Panc1 (cell line): ENCODE measurements around the gene SIRT1. TPM values are rescaled to one million over a fixed set of nuclear protein-coding genes. Genes with fewer than 3 reads are reported as not detected.
A peak's percentile ranks its signal among the peaks of the same experiment; 100 is the strongest.

Experiments
- ATAC-seq: fragments of 200-7000 bp; cut with Tn5 transposase; 2 replicates; pipeline ENCODE4 v1.9.1; 2020; ENCODE audit warnings: mild to moderate bottlenecking, moderate library complexity
- BruUV-seq: library from RNA; stranded (reverse); fragments of 400-500 nt; replicated peaks from 2 replicates; lab custom pipeline; 2021; lab: Mats Ljungman, UMichigan
- CTCF ChIA-PET: fragments of 300-600 bp; sonication (Branson Sonifier 250); formaldehyde crosslinking; loops from one replicate; lab custom pipeline; 2022; ENCODE audit warnings: antibody characterized with exemption; lab: Charles Lee
- POLR2A ChIA-PET: fragments of 300-600 bp; sonication (Branson Sonifier 250); formaldehyde crosslinking; loops from one replicate; lab custom pipeline; 2022; ENCODE audit warnings: antibody characterized with exemption; lab: Charles Lee
- DNase-seq: peaks from one replicate; pipeline ENCODE4 v3.0.0-alpha.2; 2010; ENCODE audit warnings: low read depth, low spot score
- H3K27ac ChIP-seq: 2 replicates; pipeline ENCODE4 v1.5.1; 2011; ENCODE audit warnings: mild to moderate bottlenecking, low read length, inconsistent platforms
- H3K27me3 ChIP-seq: fragments of 200-500 bp; sonication (Bioruptor generic); 2 replicates; pipeline ENCODE4 v1.6.0; 2014; ENCODE audit warnings: low read length, inconsistent platforms; ENCODE audit not compliant: control insufficient read depth, insufficient read depth
- H3K36me3 ChIP-seq: fragments of 200-500 bp; sonication (Bioruptor generic); 2 replicates; pipeline ENCODE4 v1.5.1; 2014; ENCODE audit warnings: inconsistent platforms, mild to moderate bottlenecking, low read length, moderate library complexity; ENCODE audit not compliant: control insufficient read depth, insufficient read depth
- H3K4me1 ChIP-seq: 2 replicates; pipeline ENCODE4 v1.5.1; 2011; ENCODE audit warnings: inconsistent platforms, mild to moderate bottlenecking, low read length, moderate library complexity; ENCODE audit not compliant: control insufficient read depth, insufficient read depth
- H3K4me3 ChIP-seq, 2 experiments: 2 replicates each; pipeline ENCODE4 v1.5.1; 2011 to 2012; ENCODE audit warnings: low read depth in 2 of 2, low read length in 2 of 2, mild to moderate bottlenecking in 2 of 2, inconsistent platforms in 1 of 2, moderate library complexity in 1 of 2
- H3K9me3 ChIP-seq: fragments of 200-500 bp; sonication (Bioruptor generic); 2 replicates; pipeline ENCODE4 v1.5.1; 2014; ENCODE audit warnings: low read depth, mild to moderate bottlenecking, inconsistent platforms, low read length, moderate library complexity; ENCODE audit not compliant: control insufficient read depth, insufficient read depth
- POLR2AphosphoS5 ChIP-seq: IDR thresholded peaks from 2 replicates; pipeline ENCODE4 v1.6.1; 2012; ENCODE audit warnings: mild to moderate bottlenecking, low read depth, low read length, moderate library complexity
- SIN3A ChIP-seq: IDR thresholded peaks from 2 replicates; pipeline ENCODE4 v1.6.1; 2012; ENCODE audit warnings: low read depth, mild to moderate bottlenecking, low read length, moderate library complexity, borderline replicate concordance; ENCODE audit not compliant: insufficient read depth
- TCF7L2 ChIP-seq: IDR thresholded peaks from 2 replicates; pipeline ENCODE4 v1.6.1; 2011; ENCODE audit warnings: mild to moderate bottlenecking, low read depth, low read length, inconsistent platforms
- in situ Hi-C: cut with HindIII; loops from 2 replicates; pipeline ENCODE4 v1.10.0; 2016; ENCODE audit warnings: low sequenced_read_pairs, low pct_unique_long_range_greater_than_20kb
- intact Hi-C: fragments of 100-400 bp; cut with micrococcal nuclease; formaldehyde crosslinking; loops from one replicate; pipeline ENCODE4 v1.10.0; 2022; ENCODE audit not compliant: unreplicated experiment
- total RNA-seq: library from RNA; stranded (reverse); gene quantifications from one replicate; pipeline ENCODE4 v1.2.1, GENCODE V29; 2021; ENCODE audit not compliant: unreplicated experiment
- TF ChIP-seq, protein P1 (sequence below): fragments of 450-650 bp; IDR thresholded peaks from 2 replicates; pipeline ENCODE4 v1.5.1; 2017; ENCODE audit warnings: mild to moderate bottlenecking
- TF ChIP-seq, protein P2 (sequence below), 2 experiments: IDR thresholded peaks; 2 replicates each; pipeline ENCODE4 v1.6.1; 2011 to 2012; ENCODE audit warnings: low read depth in 2 of 2, control low read depth in 1 of 2, low read length in 1 of 2, mild to moderate bottlenecking in 1 of 2, moderate library complexity in 1 of 2; ENCODE audit not compliant: insufficient read depth in 1 of 2

SIRT1 gene
- total RNA-seq, 1 experiment from 2014 or later = 45.0 TPM

DNA sequence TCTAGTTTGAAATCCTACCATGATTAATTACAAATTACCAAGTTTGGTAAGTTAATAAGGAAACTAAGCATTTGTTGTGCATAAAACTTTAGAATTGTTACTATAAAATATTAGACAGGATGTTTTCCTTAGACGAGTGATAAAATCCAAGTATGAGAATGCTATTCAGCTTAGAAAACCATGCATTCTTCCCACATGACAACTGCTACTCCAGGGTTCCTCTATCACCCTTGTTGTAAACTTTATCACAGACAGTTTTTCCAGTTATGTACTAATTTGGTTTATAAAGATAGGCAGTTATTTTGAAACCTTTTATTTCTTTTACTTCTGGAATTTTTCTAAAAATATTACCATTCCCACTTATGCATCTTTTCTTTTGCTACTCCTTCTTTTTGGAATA, 52.0 kb downstream of the SIRT1 start:
- H3K9me3 ChIP-seq = no peaks in the 10 kb centered on the region
- peaks cover 59% of the 10 kb centered on the region for H3K36me3 ChIP-seq
- TF ChIP-seq, protein P1, sequence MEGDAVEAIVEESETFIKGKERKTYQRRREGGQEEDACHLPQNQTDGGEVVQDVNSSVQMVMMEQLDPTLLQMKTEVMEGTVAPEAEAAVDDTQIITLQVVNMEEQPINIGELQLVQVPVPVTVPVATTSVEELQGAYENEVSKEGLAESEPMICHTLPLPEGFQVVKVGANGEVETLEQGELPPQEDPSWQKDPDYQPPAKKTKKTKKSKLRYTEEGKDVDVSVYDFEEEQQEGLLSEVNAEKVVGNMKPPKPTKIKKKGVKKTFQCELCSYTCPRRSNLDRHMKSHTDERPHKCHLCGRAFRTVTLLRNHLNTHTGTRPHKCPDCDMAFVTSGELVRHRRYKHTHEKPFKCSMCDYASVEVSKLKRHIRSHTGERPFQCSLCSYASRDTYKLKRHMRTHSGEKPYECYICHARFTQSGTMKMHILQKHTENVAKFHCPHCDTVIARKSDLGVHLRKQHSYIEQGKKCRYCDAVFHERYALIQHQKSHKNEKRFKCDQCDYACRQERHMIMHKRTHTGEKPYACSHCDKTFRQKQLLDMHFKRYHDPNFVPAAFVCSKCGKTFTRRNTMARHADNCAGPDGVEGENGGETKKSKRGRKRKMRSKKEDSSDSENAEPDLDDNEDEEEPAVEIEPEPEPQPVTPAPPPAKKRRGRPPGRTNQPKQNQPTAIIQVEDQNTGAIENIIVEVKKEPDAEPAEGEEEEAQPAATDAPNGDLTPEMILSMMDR = no peak
- TF ChIP-seq POLR2AphosphoS5 = no peak
- no peak for TF ChIP-seq TCF7L2
- TF ChIP-seq, protein P2, sequence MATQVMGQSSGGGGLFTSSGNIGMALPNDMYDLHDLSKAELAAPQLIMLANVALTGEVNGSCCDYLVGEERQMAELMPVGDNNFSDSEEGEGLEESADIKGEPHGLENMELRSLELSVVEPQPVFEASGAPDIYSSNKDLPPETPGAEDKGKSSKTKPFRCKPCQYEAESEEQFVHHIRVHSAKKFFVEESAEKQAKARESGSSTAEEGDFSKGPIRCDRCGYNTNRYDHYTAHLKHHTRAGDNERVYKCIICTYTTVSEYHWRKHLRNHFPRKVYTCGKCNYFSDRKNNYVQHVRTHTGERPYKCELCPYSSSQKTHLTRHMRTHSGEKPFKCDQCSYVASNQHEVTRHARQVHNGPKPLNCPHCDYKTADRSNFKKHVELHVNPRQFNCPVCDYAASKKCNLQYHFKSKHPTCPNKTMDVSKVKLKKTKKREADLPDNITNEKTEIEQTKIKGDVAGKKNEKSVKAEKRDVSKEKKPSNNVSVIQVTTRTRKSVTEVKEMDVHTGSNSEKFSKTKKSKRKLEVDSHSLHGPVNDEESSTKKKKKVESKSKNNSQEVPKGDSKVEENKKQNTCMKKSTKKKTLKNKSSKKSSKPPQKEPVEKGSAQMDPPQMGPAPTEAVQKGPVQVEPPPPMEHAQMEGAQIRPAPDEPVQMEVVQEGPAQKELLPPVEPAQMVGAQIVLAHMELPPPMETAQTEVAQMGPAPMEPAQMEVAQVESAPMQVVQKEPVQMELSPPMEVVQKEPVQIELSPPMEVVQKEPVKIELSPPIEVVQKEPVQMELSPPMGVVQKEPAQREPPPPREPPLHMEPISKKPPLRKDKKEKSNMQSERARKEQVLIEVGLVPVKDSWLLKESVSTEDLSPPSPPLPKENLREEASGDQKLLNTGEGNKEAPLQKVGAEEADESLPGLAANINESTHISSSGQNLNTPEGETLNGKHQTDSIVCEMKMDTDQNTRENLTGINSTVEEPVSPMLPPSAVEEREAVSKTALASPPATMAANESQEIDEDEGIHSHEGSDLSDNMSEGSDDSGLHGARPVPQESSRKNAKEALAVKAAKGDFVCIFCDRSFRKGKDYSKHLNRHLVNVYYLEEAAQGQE (IDR thresholded peaks at IDR 0.05; ENCODE audit: insufficient read depth in 1 of 2, low read depth in 2 of 2, low read length in 1 of 2) = no peak
- TF ChIP-seq SIN3A = no peak
- no peak overlapping the region for H3K27ac ChIP-seq
- intact Hi-C loops (no loop called here), in situ Hi-C loops (no loop called here)
- H3K4me3 ChIP-seq = no peak overlapping the region
- no peak for ATAC-seq
- ChIA-PET CTCF (no interaction called here), POLR2A (no interaction called here)
- DNase-seq = no peak
- H3K4me1 ChIP-seq = no peaks in the 10 kb centered on the region
- BruUV-seq = no TSS peak
- H3K27me3 ChIP-seq = no peaks in the 10 kb centered on the region

DNA sequence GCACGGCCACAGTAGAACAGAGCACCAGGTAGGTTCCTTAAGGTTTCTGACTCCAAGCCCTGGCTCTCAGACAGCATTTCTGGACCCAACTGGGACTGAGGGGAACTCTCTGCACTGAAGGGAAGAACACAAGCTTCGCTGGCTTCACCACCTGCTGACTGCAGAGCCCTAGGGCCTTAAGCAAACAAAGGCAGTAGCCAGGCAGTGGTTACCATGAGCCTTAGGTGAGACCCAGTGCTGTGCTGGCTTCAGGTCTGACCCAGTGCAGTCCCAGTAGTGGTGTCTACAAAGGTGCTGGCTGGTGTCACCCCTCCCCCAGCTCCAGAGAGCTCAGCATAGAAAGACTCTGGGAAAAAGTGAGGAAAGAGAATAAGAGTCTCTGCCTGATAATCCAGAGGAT, 59.5 kb downstream of the SIRT1 start:
- POLR2A ChIA-PET = no interaction called here
- ATAC-seq (peak; percentile 35; the same call in 1 of the 2 replicates), DNase-seq (no peak)
- no peak overlapping the region for H3K27ac ChIP-seq
- H3K27me3 ChIP-seq = no peaks in the 10 kb centered on the region
- in situ Hi-C loops = no loop called here
- H3K4me3 ChIP-seq = no peak overlapping the region
- TF ChIP-seq, protein P2 (IDR thresholded peaks at IDR 0.05; ENCODE audit: insufficient read depth in 1 of 2, low read depth in 2 of 2, low read length in 1 of 2) = no peak
- TF ChIP-seq TCF7L2 (no peak), POLR2AphosphoS5 (no peak), SIN3A (no peak)
- TF ChIP-seq, protein P1 = no peak
- no peaks in the 10 kb centered on the region for H3K4me1 ChIP-seq
- H3K36me3 ChIP-seq = peaks cover 37% of the 10 kb centered on the region
- no peaks in the 10 kb centered on the region for H3K9me3 ChIP-seq
- intact Hi-C loops = no loop called here
- no TSS peak for BruUV-seq
- CTCF ChIA-PET = no interaction called here
